ENCODE data around the gene RALGDS.

- TF ChIP-seq ZNF324 (tag by site-specific recombination; IDR thresholded peaks at IDR 0.05) (no peak), CTCF (tag by site-specific recombination; IDR thresholded peaks at IDR 0.05) (no peak), ZNF148 (tag by site-specific recombination; IDR thresholded peaks at IDR 0.05; ENCODE audit: borderline replicate concordance) (no peak), SETDB1 (IDR thresholded peaks at IDR 0.05; ENCODE audit: insufficient read length, low read length) (no peak), ZNF701 (tag by site-specific recombination; IDR thresholded peaks at IDR 0.05) (no peak), ZBTB26 (tag by site-specific recombination; optimal IDR thresholded peaks at IDR 0.05) (no peak), GLIS1 (tag by site-specific recombination; IDR thresholded peaks at IDR 0.05) (no peak), ZNF335 (tag by site-specific recombination; conservative IDR thresholded peaks at IDR 0.05) (no peak), RBAK (tag by site-specific recombination; IDR thresholded peaks at IDR 0.05) (no peak)
These were observed 70.3 kb downstream of the RALGDS start for GRCh38 chr9:133050781-133051180.
